A673 (cell line): ENCODE measurements around the gene TBCC.

Experiments used
- EZH2 ChIP-seq: fragments of 200-600 bp; sonication (generic); IDR thresholded peaks from 2 replicates; pipeline ENCODE4 v1.6.1; 2017; ENCODE audit warnings: borderline replicate concordance, low read depth, mild to moderate bottlenecking, mixed read lengths, antibody characterized with exemption, low read length; ENCODE audit not compliant: poor library complexity, severe bottlenecking
- TF ChIP-seq, protein P1 (sequence below): fragments of 300-800, 200-600 bp; sonication (generic); conservative IDR thresholded peaks from 2 replicates; pipeline ENCODE4 v1.5.1; 2017; ENCODE audit warnings: low read depth, mild to moderate bottlenecking, antibody characterized with exemption, low read length, moderate library complexity, mixed read lengths

DNA sequence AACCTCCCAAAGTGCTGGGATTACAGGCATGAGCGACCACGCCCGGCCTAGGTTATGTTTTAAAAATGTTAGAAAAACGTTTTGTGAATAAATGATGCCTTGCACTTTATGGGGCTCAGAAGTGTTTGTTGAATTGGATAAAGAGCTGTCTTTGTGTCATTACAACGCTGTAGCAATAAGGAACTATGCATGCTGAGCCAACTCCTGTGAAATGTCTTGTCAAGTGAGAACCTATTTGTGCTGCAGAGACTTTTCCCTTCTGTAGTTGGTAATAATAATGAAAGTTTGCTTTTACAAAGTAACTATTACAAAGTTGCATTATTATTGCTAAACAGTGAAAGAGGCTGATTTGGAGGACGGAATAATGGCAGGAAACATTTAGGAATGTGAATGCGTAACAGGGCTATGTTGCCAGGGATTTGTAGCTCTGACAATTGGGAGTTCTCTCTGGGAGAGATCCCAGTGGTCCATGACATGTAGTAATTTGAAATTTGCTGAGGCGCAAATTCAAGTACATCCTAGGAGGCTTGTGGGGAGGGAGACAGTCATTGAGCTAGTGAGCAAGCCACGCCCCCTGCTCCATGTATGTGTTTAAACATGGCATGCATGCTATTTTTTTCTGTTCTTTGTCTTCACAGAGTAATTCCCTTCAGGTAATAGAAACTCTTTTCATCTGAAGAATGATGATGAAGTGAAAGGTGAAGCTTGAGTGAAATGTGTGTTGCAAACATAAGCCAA, 19.2 kb upstream of the TBCC start:
- TF ChIP-seq, protein P1, sequence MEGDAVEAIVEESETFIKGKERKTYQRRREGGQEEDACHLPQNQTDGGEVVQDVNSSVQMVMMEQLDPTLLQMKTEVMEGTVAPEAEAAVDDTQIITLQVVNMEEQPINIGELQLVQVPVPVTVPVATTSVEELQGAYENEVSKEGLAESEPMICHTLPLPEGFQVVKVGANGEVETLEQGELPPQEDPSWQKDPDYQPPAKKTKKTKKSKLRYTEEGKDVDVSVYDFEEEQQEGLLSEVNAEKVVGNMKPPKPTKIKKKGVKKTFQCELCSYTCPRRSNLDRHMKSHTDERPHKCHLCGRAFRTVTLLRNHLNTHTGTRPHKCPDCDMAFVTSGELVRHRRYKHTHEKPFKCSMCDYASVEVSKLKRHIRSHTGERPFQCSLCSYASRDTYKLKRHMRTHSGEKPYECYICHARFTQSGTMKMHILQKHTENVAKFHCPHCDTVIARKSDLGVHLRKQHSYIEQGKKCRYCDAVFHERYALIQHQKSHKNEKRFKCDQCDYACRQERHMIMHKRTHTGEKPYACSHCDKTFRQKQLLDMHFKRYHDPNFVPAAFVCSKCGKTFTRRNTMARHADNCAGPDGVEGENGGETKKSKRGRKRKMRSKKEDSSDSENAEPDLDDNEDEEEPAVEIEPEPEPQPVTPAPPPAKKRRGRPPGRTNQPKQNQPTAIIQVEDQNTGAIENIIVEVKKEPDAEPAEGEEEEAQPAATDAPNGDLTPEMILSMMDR = no peak
- no peak for TF ChIP-seq EZH2
